MM.1S (cell line): ENCODE results near the gene KSR1.

Experiments
- DNase-seq: peaks from one replicate; pipeline ENCODE4 v3.0.0-alpha.2; 2015
- H2AFZ ChIP-seq: fragments of 300-600 bp; sonication (generic); 2 replicates; pipeline ENCODE4 v1.6.0; 2016; ENCODE audit warnings: antibody characterized with exemption, low read length
- H3F3A ChIP-seq: fragments of 300-600 bp; sonication (generic); 2 replicates; pipeline ENCODE4 v1.6.1; 2016; ENCODE audit warnings: mild to moderate bottlenecking, antibody characterized with exemption, low read length, moderate library complexity, mixed read lengths; ENCODE audit not compliant: insufficient read depth
- H3K27ac ChIP-seq: fragments of 300-600 bp; sonication (generic); 2 replicates; pipeline ENCODE4 v1.5.1; 2016; ENCODE audit warnings: mild to moderate bottlenecking, low read length
- H3K27me3 ChIP-seq: fragments of 300-600 bp; sonication (generic); replicated peaks from 2 replicates; pipeline ENCODE4 v1.6.0; 2016; ENCODE audit warnings: low read length; ENCODE audit not compliant: insufficient read depth
- H3K36me3 ChIP-seq: fragments of 300-600 bp; sonication (generic); replicated peaks from 2 replicates; pipeline ENCODE4 v1.6.1; 2016; ENCODE audit warnings: mild to moderate bottlenecking, low read length, mixed read lengths; ENCODE audit not compliant: insufficient read depth
- H3K4me1 ChIP-seq: fragments of 300-600 bp; sonication (generic); 2 replicates; pipeline ENCODE4 v1.6.1; 2016; ENCODE audit warnings: low read length, mixed read lengths
- H3K4me2 ChIP-seq: fragments of 300-600 bp; sonication (generic); 2 replicates; pipeline ENCODE4 v1.6.0; 2016; ENCODE audit warnings: low read depth, low read length
- H3K4me3 ChIP-seq: fragments of 300-600 bp; sonication (generic); 2 replicates; pipeline ENCODE4 v1.5.1; 2016; ENCODE audit warnings: low read length, mixed read lengths
- H3K79me2 ChIP-seq: fragments of 300-600 bp; sonication (generic); 2 replicates; pipeline ENCODE4 v1.6.1; 2016; ENCODE audit warnings: mixed run types, low read length, mixed read lengths
- H3K9ac ChIP-seq: fragments of 300-600 bp; sonication (generic); 2 replicates; pipeline ENCODE4 v1.6.1; 2016; ENCODE audit warnings: low read length, mixed read lengths
- H3K9me2 ChIP-seq: fragments of 300-600 bp; sonication (generic); replicated peaks from 2 replicates; pipeline ENCODE4 v1.6.1; 2016; ENCODE audit warnings: mild to moderate bottlenecking, low read length, mixed read lengths; ENCODE audit not compliant: insufficient read depth
- H3K9me3 ChIP-seq: fragments of 300-600 bp; sonication (generic); replicated peaks from 2 replicates; pipeline ENCODE4 v1.6.1; 2016; ENCODE audit warnings: mild to moderate bottlenecking, low read length, mixed read lengths; ENCODE audit not compliant: insufficient read depth
- H4K20me1 ChIP-seq: fragments of 300-600 bp; sonication (generic); 2 replicates; pipeline ENCODE4 v1.6.1; 2016; ENCODE audit warnings: mild to moderate bottlenecking, low read length, moderate library complexity, mixed read lengths; ENCODE audit not compliant: insufficient read depth
- CTCF ChIP-seq: fragments of 300-600 bp; sonication (generic); IDR thresholded peaks from 2 replicates; pipeline ENCODE4 v1.5.1; 2016; ENCODE audit warnings: antibody characterized with exemption, low read length, mixed read lengths
- EZH2 ChIP-seq: fragments of 300-600 bp; sonication (generic); optimal IDR thresholded peaks from 2 replicates; pipeline ENCODE3; 2017; ENCODE audit warnings: low read depth, mild to moderate bottlenecking, antibody characterized with exemption, low read length, mixed read lengths
- EZH2phosphoT487 ChIP-seq: fragments of 300-600 bp; sonication (generic); IDR thresholded peaks from 2 replicates; pipeline ENCODE4 v1.6.1; 2018; ENCODE audit warnings: antibody characterized with exemption, low read length

The KSR1 gene

GRCh38 chr17:27588354-27588753 lies 132.1 kb downstream of the KSR1 start:
- no peak overlapping the region for H3K4me3 ChIP-seq
- H2AFZ ChIP-seq, result no peak overlapping the region
- H4K20me1 ChIP-seq, result no peaks in the 10 kb centered on the region
- no peak for DNase-seq
- no peak for TF ChIP-seq EZH2phosphoT487
- no peak for TF ChIP-seq EZH2
- TF ChIP-seq CTCF, result no peak
- H3K9ac ChIP-seq, result no peak overlapping the region
- no peaks in the 10 kb centered on the region for H3F3A ChIP-seq
- H3K9me2 ChIP-seq, result no peaks in the 10 kb centered on the region
- no peak overlapping the region for H3K4me2 ChIP-seq
- H3K9me3 ChIP-seq, result no peaks in the 10 kb centered on the region
- H3K27me3 ChIP-seq, result no peaks in the 10 kb centered on the region
- no peak overlapping the region for H3K27ac ChIP-seq
- no peaks in the 10 kb centered on the region for H3K36me3 ChIP-seq
- H3K79me2 ChIP-seq, result no peaks in the 10 kb centered on the region
- H3K4me1 ChIP-seq, result no peaks in the 10 kb centered on the region

- Histone ChIP-seq H2AFZ (no peak overlapping the region), H3K9me3 (no peaks in the 10 kb centered on the region), H3K4me2 (no peak overlapping the region), H3K36me3 (no peaks in the 10 kb centered on the region), H3F3A (no peaks in the 10 kb centered on the region), H3K4me3 (no peak overlapping the region), H3K79me2 (no peaks in the 10 kb centered on the region), H3K27ac (no peak overlapping the region), H3K9ac (no peak overlapping the region), H3K27me3 (no peaks in the 10 kb centered on the region), H3K4me1 (no peaks in the 10 kb centered on the region), H4K20me1 (no peaks in the 10 kb centered on the region), H3K9me2 (no peaks in the 10 kb centered on the region)
- no peak for TF ChIP-seq EZH2
- TF ChIP-seq CTCF, result no peak
- TF ChIP-seq EZH2phosphoT487, result no peak
- DNase-seq, result no peak
Observed at GRCh38 chr17:27590864-27591263, 134.6 kb downstream of the KSR1 start.

DNA sequence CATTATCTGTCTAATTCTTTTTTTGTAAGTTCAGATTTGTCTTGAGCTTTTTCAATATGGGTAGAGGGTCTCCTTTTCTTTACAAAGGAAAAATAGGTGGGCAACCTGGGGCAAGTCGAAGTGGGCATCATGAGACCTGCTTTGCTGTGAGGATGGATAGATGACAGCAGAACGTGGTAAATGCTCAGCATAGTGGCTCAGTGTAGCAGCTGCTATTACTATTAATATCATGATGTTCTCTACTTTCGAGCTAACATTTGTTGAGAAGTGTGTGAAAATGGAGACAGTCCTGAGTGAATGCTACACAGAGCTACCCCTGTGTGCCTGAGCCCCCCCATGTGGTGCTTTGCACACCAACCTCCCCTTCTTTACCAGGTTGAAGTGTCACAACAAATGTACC lies 135.7 kb downstream of the KSR1 start:
- Histone ChIP-seq H3K27ac (no peak overlapping the region), H3K9me3 (no peaks in the 10 kb centered on the region), H3K4me3 (no peak overlapping the region), H3K4me2 (no peak overlapping the region), H3K36me3 (no peaks in the 10 kb centered on the region), H3K4me1 (no peaks in the 10 kb centered on the region), H3K79me2 (no peaks in the 10 kb centered on the region), H4K20me1 (no peaks in the 10 kb centered on the region), H3F3A (no peaks in the 10 kb centered on the region), H3K9ac (no peak overlapping the region), H2AFZ (no peak overlapping the region), H3K9me2 (no peaks in the 10 kb centered on the region), H3K27me3 (no peaks in the 10 kb centered on the region)
- TF ChIP-seq CTCF, result no peak
- no peak for TF ChIP-seq EZH2
- TF ChIP-seq EZH2phosphoT487, result no peak
- DNase-seq, result no peak
